Right lobe of liver (tissue), 4 donors: ENCODE measurements around the gene OR8B4.

Experiments
- POLR2A ChIP-seq: fragments of 450-650 bp; IDR thresholded peaks from one replicate; pipeline ENCODE4 v1.6.1; 2017; ENCODE audit warnings: antibody characterized with exemption, mild to moderate bottlenecking
- TF ChIP-seq, protein P1 (sequence below), 4 donors: fragments of 200-600 bp in 3 of 4; fragments of 450-650 bp in 1 of 4; IDR thresholded peaks; one replicate each; pipeline versions ENCODE4 v1.5.1 to v1.8.0; 2016 to 2022; ENCODE audit warnings: antibody characterized with exemption in 4 of 4, mild to moderate bottlenecking in 2 of 4
- donor health status: DM: no; HTN: no; CAD: no.
- donor health status: DM: no; HTN: no; CAD: no.
- donor health status: DM: no; HTN: yes; CAD: no.

DNA sequence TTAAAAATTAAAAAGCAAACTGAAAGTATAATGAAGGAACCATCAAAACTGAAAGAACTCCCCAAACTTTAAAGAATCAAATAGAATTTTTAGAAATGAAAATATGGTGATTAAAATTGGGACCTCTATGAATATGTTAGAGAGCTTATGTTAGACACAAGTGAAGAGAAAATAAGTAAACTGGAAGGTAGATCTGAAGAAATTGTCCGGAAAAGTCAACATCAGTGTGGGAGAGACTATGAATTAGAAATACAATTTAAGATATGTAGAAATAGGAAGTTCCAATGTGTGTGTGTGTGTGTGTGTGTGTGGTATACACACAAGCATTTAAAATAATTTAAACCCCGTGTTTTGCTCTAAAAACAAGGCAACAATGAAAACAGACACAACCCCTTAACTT lies 4.9 kb upstream of the OR8B4 start:
- TF ChIP-seq, protein P1, sequence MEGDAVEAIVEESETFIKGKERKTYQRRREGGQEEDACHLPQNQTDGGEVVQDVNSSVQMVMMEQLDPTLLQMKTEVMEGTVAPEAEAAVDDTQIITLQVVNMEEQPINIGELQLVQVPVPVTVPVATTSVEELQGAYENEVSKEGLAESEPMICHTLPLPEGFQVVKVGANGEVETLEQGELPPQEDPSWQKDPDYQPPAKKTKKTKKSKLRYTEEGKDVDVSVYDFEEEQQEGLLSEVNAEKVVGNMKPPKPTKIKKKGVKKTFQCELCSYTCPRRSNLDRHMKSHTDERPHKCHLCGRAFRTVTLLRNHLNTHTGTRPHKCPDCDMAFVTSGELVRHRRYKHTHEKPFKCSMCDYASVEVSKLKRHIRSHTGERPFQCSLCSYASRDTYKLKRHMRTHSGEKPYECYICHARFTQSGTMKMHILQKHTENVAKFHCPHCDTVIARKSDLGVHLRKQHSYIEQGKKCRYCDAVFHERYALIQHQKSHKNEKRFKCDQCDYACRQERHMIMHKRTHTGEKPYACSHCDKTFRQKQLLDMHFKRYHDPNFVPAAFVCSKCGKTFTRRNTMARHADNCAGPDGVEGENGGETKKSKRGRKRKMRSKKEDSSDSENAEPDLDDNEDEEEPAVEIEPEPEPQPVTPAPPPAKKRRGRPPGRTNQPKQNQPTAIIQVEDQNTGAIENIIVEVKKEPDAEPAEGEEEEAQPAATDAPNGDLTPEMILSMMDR (IDR thresholded peaks at IDR 0.05), result no peak
- TF ChIP-seq POLR2A, result no peak
